ENCODE results near the gene C1orf210. TPM values are rescaled to one million over a fixed set of nuclear protein-coding genes. Genes with fewer than 3 reads are reported as not detected.

C1orf210 gene
- total and polyA plus RNA-seq, 2 donors (not counting 1 experiment from before 2014, with no cell fraction given), result not detected

DNA sequence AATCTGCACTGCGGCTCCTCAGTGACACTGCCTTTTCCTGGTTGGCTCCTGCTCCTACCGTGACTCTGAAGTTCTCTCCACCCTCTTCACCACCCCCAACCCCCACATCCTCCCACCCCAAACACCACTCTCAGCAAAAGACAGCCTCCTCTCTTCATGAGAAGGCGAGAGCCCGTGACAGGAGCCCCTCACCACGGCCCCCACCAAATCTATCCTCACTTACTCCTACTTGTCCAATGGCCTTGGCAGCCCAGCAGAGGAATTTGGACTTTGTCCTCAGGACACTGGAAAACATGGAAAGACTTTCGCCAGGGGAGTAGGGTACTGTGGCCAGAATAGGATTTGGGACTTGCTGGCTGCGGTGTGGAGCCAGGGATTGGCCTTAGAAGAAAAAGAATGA lies 8.7 kb downstream of the C1orf210 start:
- DNase-seq (no peak), ATAC-seq (ENCODE audit: low read depth) (no peak)
- H3K36me3 ChIP-seq (replicated peaks in 1 of 2; ENCODE audit: control extremely low read depth in 1 of 2, control insufficient read depth in 1 of 2, extremely low read depth in 1 of 2, insufficient read depth in 2 of 2, low read length in 1 of 2), result no peaks in the 10 kb centered on the region
- ChIA-PET CTCF (no interaction called here), POLR2A (no interaction called here)
- H3K9me3 Mint-ChIP-seq (ENCODE audit: insufficient read depth), result no peaks in the 10 kb centered on the region
- peaks cover 3 to 9% of the 10 kb centered on the region in 2 donors for H3K4me1 ChIP-seq (ENCODE audit: control insufficient read depth in 2 of 2, insufficient read depth in 2 of 2, low read length in 2 of 2)
- peaks cover 10% of the 10 kb centered on the region for H3K4me1 Mint-ChIP-seq
- no peak overlapping the region for H3K9ac ChIP-seq (ENCODE audit: low read length)
- no peaks in the 10 kb centered on the region for H4K20me1 ChIP-seq (ENCODE audit: control insufficient read depth, insufficient read depth, low read length, poor library complexity, severe bottlenecking)
- WGBS (ENCODE audit: insufficient coverage), result 90% methylated on average over 7 of the region's 7 CpGs
- no peak overlapping the region for H3K27ac Mint-ChIP-seq
- no peak overlapping the region for H3K4me3 Mint-ChIP-seq
- peaks cover 20% of the 10 kb centered on the region for H3K27me3 Mint-ChIP-seq
- H2AFZ ChIP-seq (ENCODE audit: insufficient read depth, low read depth, low read length, poor library complexity, severe bottlenecking), result no peak overlapping the region
- no peak overlapping the region for H3K4me3 ChIP-seq (ENCODE audit: control extremely low read depth in 1 of 5, extremely low read depth in 1 of 5, insufficient read depth in 1 of 5, low read depth in 2 of 5, low read length in 4 of 5)
- no peaks in the 10 kb centered on the region for H3K27me3 ChIP-seq (replicated peaks in 1 of 4; ENCODE audit: control extremely low read depth in 1 of 4, control insufficient read depth in 3 of 4, insufficient read depth in 4 of 4, low read length in 3 of 4)
- intact Hi-C loops (cut with micrococcal nuclease), result no loop called here
- H3K9me3 ChIP-seq (ENCODE audit: control extremely low read depth in 1 of 3, control insufficient read depth in 2 of 3, insufficient read depth in 1 of 3, low read length in 2 of 3), result peaks cover 0 to 4% (median 0%) of the 10 kb centered on the region in 3 donors
- no peak overlapping the region for H3K27ac ChIP-seq (ENCODE audit: low read length in 2 of 2)
- no peak overlapping the region for H3K4me2 ChIP-seq (replicated peaks; ENCODE audit: low read depth, low read length, poor library complexity, severe bottlenecking)
- no peak for TF ChIP-seq EZH2 (IDR thresholded peaks at IDR 0.05; ENCODE audit: borderline replicate concordance, insufficient read depth, low read depth, low read length, poor library complexity, severe bottlenecking)
- no peak for TF ChIP-seq CTCF (IDR thresholded peaks at IDR 0.05)
- no peaks in the 10 kb centered on the region for H3K79me2 ChIP-seq (ENCODE audit: control insufficient read depth, insufficient read depth, low read length)

DNA sequence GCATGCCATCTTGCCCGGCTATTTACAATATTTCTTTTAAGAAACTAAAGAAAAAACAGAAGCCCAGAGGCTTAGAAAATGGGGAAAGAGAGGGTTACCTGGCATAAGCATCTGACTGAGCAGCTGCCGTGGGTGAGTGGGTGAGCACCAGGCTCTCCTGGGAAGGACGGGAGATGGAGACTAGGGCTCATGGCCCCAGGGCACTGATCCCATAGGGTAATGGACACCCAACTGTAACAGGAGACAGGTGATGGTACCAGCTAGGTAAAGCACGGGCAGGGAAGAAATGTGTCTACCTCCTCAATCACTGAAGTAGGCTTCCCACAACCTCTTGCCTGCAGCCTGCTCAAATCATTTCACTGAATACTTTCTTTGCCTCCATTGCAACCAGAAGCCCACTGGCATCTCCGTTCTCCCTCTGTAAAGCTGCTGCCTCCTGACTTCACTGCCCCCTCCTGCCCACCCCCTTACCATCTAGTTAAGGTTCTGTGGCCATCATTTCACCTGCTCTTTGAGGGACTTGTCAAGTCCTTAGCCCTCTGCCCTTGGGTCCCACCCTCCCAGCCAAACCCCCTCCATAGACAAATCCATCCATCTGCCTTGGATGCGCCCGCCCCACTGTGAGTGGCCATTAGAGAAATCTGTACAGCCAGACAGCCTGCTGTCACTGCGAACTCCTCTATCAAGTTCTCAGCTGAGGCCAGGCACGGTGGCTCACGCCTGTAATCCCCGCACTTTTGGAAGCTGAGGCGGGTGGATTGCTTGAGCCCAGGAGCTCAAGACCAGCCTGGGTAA lies 9.4 kb downstream of the C1orf210 start:
- ChIA-PET POLR2A (no interaction called here), CTCF (no interaction called here)
- no peaks in the 10 kb centered on the region for H4K20me1 ChIP-seq (ENCODE audit: control insufficient read depth, insufficient read depth, low read length, poor library complexity, severe bottlenecking)
- TF ChIP-seq CTCF (IDR thresholded peaks at IDR 0.05), result no peak
- TF ChIP-seq EZH2 (IDR thresholded peaks at IDR 0.05; ENCODE audit: borderline replicate concordance, insufficient read depth, low read depth, low read length, poor library complexity, severe bottlenecking), result no peak
- H3K79me2 ChIP-seq (ENCODE audit: control insufficient read depth, insufficient read depth, low read length), result no peaks in the 10 kb centered on the region
- DNase-seq (no peak), ATAC-seq (ENCODE audit: low read depth) (no peak)
- H3K4me3 Mint-ChIP-seq, result no peak overlapping the region
- no peaks in the 10 kb centered on the region for H3K9me3 Mint-ChIP-seq (ENCODE audit: insufficient read depth)
- no peaks in the 10 kb centered on the region for H3K36me3 ChIP-seq (replicated peaks in 1 of 2; ENCODE audit: control extremely low read depth in 1 of 2, control insufficient read depth in 1 of 2, extremely low read depth in 1 of 2, insufficient read depth in 2 of 2, low read length in 1 of 2)
- peaks cover 3 to 10% of the 10 kb centered on the region in 2 donors for H3K4me1 ChIP-seq (ENCODE audit: control insufficient read depth in 2 of 2, insufficient read depth in 2 of 2, low read length in 2 of 2)
- no peaks in the 10 kb centered on the region for H3K27me3 ChIP-seq (replicated peaks in 1 of 4; ENCODE audit: control extremely low read depth in 1 of 4, control insufficient read depth in 3 of 4, insufficient read depth in 4 of 4, low read length in 3 of 4)
- H3K27ac ChIP-seq (ENCODE audit: low read length in 2 of 2), result no peak overlapping the region
- peaks cover 0 to 4% (median 0%) of the 10 kb centered on the region in 3 donors for H3K9me3 ChIP-seq (ENCODE audit: control extremely low read depth in 1 of 3, control insufficient read depth in 2 of 3, insufficient read depth in 1 of 3, low read length in 2 of 3)
- WGBS (ENCODE audit: insufficient coverage), result 90% methylated on average over 11 of the region's 12 CpGs
- H3K27ac Mint-ChIP-seq, result no peak overlapping the region
- no peak overlapping the region for H2AFZ ChIP-seq (ENCODE audit: insufficient read depth, low read depth, low read length, poor library complexity, severe bottlenecking)
- H3K4me1 Mint-ChIP-seq, result peaks cover 15% of the 10 kb centered on the region
- H3K9ac ChIP-seq (ENCODE audit: low read length), result no peak overlapping the region
- intact Hi-C loops (cut with micrococcal nuclease), result no loop called here
- no peak overlapping the region for H3K4me3 ChIP-seq (ENCODE audit: control extremely low read depth in 1 of 5, extremely low read depth in 1 of 5, insufficient read depth in 1 of 5, low read depth in 2 of 5, low read length in 4 of 5)
- H3K4me2 ChIP-seq (replicated peaks; ENCODE audit: low read depth, low read length, poor library complexity, severe bottlenecking), result no peak overlapping the region
- H3K27me3 Mint-ChIP-seq, result peaks cover 26% of the 10 kb centered on the region
